K562 (cell line): ENCODE measurements around the gene ALDH9A1. TPM values are rescaled to one million over a fixed set of nuclear protein-coding genes. Genes with fewer than 3 reads are reported as not detected.

ENCODE experiments used
- ARID1B ChIP-seq: fragments of 450-650 bp; IDR thresholded peaks from 2 replicates; pipeline ENCODE4 v1.6.1; 2016; ENCODE audit warnings: antibody characterized with exemption, mild to moderate bottlenecking, inconsistent platforms
- BCOR ChIP-seq: fragments of 450-650 bp; IDR thresholded peaks from 2 replicates; pipeline ENCODE4 v1.6.1; 2016
- CCAR2 ChIP-seq: fragments of 200-400 bp; formaldehyde crosslinking; IDR thresholded peaks from 2 replicates; pipeline ENCODE4 v1.6.1; 2017; ENCODE audit warnings: mild to moderate bottlenecking, low read depth, low read length
- HDAC1 ChIP-seq, 2 experiments: fragments of 450-650 bp; IDR thresholded peaks; 2 replicates each; pipeline ENCODE4 v1.6.1; 2016 to 2017; ENCODE audit warnings: inconsistent platforms in 1 of 2, mild to moderate bottlenecking in 1 of 2, moderate library complexity in 1 of 2
- MAFK ChIP-seq: IDR thresholded peaks from 2 replicates; pipeline ENCODE4 v1.6.1; 2011; ENCODE audit warnings: low read length, improper control_type of control experiment
- MTF1 ChIP-seq: fragments of 250-450 bp; sonication (Bioruptor Pico); IDR thresholded peaks from 2 replicates; pipeline ENCODE4 v1.9.0; 2021; ENCODE audit warnings: moderate library complexity, mild to moderate bottlenecking, inconsistent platforms, borderline replicate concordance
- POU5F1 ChIP-seq: fragments of 150-350 bp; IDR thresholded peaks from 2 replicates; pipeline ENCODE4 v1.6.1; 2014; ENCODE audit warnings: borderline replicate concordance, low read length, low read depth, mild to moderate bottlenecking; ENCODE audit not compliant: partially characterized antibody
- RERE ChIP-seq: sonication (generic); formaldehyde crosslinking; IDR thresholded peaks from 2 replicates; pipeline ENCODE4 v1.8.0; 2023; ENCODE audit warnings: missing genetic modification reagents, mild to moderate bottlenecking, borderline replicate concordance
- SMARCC2 ChIP-seq: fragments of 450-650 bp; IDR thresholded peaks from 2 replicates; pipeline ENCODE4 v1.6.1; 2017; ENCODE audit warnings: antibody characterized with exemption, moderate library complexity, mild to moderate bottlenecking, low read depth
- ZC3H4 ChIP-seq: sonication (generic); formaldehyde crosslinking; IDR thresholded peaks from 2 replicates; pipeline ENCODE4 v1.9.0; 2021; ENCODE audit warnings: missing genetic modification reagents, borderline replicate concordance
- ZNF512 ChIP-seq: IDR thresholded peaks from 2 replicates; pipeline ENCODE4 v1.6.1; 2016; ENCODE audit warnings: missing genetic modification characterization, missing compliant biosample characterization
- ZNF592 ChIP-seq: fragments of 450-650 bp; IDR thresholded peaks from 2 replicates; pipeline ENCODE4 v1.6.1; 2017; ENCODE audit warnings: antibody characterized with exemption, mild to moderate bottlenecking
- ZNF785 ChIP-seq: fragments of 250-450 bp; sonication (Bioruptor Pico); IDR thresholded peaks from 2 replicates; pipeline ENCODE4 v1.4.0; 2020; ENCODE audit warnings: mild to moderate bottlenecking
- ZSCAN29 ChIP-seq: fragments of 450-650 bp; IDR thresholded peaks from 2 replicates; pipeline ENCODE4 v1.6.1; 2017
- polyA plus RNA-seq, 8 experiments: library from polyadenylated mRNA; depleted of rRNA in 4 of 8; stranded (reverse) in 5 of 8; unstranded in 3 of 8; fragments of >200 nt; fragmentation: Nextera tagmentation in 2 of 8; fragmentation: Illumina TruSeq in 1 of 8; extraction: Ambion mirVana in 2 of 8; extraction: Trizol in 1 of 8; gene quantifications; 2 replicates each; pipeline versions ENCODE4 v1.2.1 to v1.2.3, GENCODE V29; 2011 to 2014; ENCODE audit warnings: inconsistent platforms in 1 of 8, missing spikeins in 1 of 8
- total RNA-seq, 7 experiments: library from RNA; depleted of rRNA in 6 of 7; stranded (reverse); fragments of >200 nt in 6 of 7; fragmentation: Illumina TruSeq in 2 of 7; extraction: Trizol in 2 of 7; gene quantifications; 2 replicates each; pipeline versions ENCODE4 v1.2.1 to v1.2.3, GENCODE V29; 2011 to 2021; ENCODE audit warnings: low replicate concordance in 1 of 7

ALDH9A1 gene
- total and polyA plus RNA-seq, 9 of the 15 experiments (the other 6 are each of a cell fraction or from before 2014, with no cell fraction given): 26.5 to 54.3 (median 39.2) TPM

- no peak for TF ChIP-seq MAFK
- no peak for TF ChIP-seq CCAR2
- peak; percentile 79 for TF ChIP-seq ARID1B
- TF ChIP-seq SMARCC2: peak; percentile 33; the same call in 1 of the 2 replicates
- TF ChIP-seq MTF1 (CRISPR knock-in tag): no peak
- TF ChIP-seq BCOR: peak; percentile 46; the same call in 1 of the 2 replicates
- no peak for TF ChIP-seq ZNF512 (tag)
- TF ChIP-seq POU5F1: no peak
- TF ChIP-seq ZC3H4 (CRISPR knock-in tag): no peak
- TF ChIP-seq RERE (CRISPR knock-in tag): no peak
- no peak for TF ChIP-seq ZNF592
- TF ChIP-seq HDAC1 (IDR thresholded peaks at IDR 0.05): peak in 1 of 2 experiments; percentile 23; a peak in 2 of 4 replicates
- TF ChIP-seq ZNF785 (CRISPR knock-in tag): no peak
- 0 out of 2 replicates have a peak, but pooled peaks have one; percentile 55 for TF ChIP-seq ZSCAN29
Measured at GRCh38 chr1:165631342-165632151, 66.8 kb downstream of the ALDH9A1 start (continued).
